ENCODE results near the gene TMEM156.

GRCh38 chr4:39037941-39038340 lies 5.7 kb upstream of the TMEM156 start:
- TF ChIP-seq CTCF (IDR thresholded peaks at IDR 0.05 in 8 of 11, conservative IDR thresholded peaks at IDR 0.05 in 3 of 11) (no peak), POLR2AphosphoS5 (IDR thresholded peaks at IDR 0.05) (no peak)

All from spleen (tissue), 7 donors.